GM19240 (cell line): ENCODE data around the gene ATP1A3.
A peak's percentile ranks its signal among the peaks of the same experiment; 100 is the strongest.
"Not testable (repeated sequence)": the region's sequence is repeated elsewhere in the genome, so short reads cannot be mapped to it uniquely, and the experiment has no call there.

Source experiments
- DNase-seq: peaks from one replicate; pipeline ENCODE4 v3.0.0; 2011; ENCODE audit warnings: low spot score; ENCODE audit not compliant: insufficient read length

The ATP1A3 gene

GRCh38 chr19:42012747-42013146 is 18.7 kb upstream of the ATP1A3 start:
- DNase-seq: not testable (repeated sequence)

GRCh38 chr19:42010245-42011126 is 16.5 kb upstream of the ATP1A3 start:
- DNase-seq: no peak

- no peak for DNase-seq
These were observed 12.5 kb upstream of the ATP1A3 start for GRCh38 chr19:42006569-42006968.

DNA sequence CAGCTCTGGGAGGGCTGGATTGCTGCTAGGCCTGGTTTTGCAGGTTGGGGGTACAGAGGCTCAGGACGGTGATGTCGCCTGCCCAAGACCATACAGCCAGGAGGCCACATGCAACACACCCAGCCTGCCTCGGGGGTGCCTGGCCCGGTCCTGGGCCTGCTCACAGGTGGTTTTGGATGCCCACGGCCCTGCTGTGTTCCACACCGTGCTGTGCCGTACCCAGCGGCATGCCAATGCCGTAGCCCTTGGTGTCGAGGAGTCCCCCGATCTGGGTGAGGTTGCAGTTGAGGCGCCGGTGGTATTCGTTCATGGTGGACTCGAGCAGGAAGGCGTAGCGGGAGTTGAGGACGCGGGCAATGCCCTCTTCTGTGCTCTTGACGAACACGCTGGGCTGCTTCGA is 11.5 kb upstream of the ATP1A3 start:
- no peak for DNase-seq

GRCh38 chr19:42003506-42004294 is 9.7 kb upstream of the ATP1A3 start:
- DNase-seq: no peak

DNA sequence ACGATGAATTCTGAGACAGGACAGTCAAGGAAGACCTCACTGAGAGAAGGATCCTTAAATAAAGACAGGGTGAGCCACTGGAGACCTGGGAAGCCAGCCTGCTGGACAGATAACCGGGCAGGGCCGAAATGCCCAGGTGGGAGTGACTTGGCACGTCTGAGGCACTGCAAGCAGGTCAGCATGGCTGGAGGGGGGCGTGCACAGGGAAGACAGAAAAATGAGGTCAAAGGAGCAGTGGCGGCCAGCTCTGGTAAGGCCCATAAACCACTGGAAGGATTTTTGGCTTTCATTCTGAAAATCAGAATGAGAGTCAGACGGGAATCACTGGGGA is 5.8 kb upstream of the ATP1A3 start:
- no peak for DNase-seq

DNA sequence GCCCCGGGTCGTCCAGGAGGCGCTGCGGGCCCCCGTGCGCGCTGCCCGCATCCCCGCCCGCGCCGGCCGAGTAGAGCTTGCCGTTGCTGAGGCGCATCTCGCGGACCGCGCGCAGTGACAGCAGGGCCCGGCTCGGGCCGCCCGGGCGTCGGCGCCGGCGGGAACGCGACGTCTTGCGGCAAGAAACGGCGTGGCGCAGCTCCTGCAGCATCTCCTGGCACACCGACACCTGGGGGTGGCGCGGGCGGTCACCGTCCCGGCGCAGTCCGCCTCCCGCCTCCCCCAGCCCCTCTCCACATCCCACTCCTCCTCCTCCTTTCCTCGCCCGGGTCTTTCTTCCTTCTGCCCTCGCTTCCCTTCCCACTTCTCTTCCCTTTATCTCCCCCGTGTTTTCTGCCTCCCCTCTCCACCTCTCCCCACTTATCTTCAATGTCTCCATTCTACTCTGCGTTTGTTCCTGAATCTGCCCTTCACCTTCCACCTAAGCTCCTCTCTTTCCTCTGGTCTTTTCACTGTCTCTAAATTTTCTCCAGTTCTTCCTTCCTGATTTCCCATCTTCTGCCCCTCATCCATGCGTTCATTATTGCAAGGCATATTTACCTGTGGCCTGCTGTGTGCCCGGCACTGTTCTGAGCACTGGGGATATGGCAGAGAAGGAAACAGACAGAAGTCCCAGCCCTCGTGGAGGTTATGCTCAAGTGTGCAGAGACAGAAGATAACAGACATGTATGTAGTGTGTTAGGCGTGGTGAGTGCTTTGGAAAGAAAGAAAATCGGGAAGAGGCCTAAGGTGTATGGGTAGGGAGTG is 5.2 kb upstream of the ATP1A3 start:
- DNase-seq: no peak

DNA sequence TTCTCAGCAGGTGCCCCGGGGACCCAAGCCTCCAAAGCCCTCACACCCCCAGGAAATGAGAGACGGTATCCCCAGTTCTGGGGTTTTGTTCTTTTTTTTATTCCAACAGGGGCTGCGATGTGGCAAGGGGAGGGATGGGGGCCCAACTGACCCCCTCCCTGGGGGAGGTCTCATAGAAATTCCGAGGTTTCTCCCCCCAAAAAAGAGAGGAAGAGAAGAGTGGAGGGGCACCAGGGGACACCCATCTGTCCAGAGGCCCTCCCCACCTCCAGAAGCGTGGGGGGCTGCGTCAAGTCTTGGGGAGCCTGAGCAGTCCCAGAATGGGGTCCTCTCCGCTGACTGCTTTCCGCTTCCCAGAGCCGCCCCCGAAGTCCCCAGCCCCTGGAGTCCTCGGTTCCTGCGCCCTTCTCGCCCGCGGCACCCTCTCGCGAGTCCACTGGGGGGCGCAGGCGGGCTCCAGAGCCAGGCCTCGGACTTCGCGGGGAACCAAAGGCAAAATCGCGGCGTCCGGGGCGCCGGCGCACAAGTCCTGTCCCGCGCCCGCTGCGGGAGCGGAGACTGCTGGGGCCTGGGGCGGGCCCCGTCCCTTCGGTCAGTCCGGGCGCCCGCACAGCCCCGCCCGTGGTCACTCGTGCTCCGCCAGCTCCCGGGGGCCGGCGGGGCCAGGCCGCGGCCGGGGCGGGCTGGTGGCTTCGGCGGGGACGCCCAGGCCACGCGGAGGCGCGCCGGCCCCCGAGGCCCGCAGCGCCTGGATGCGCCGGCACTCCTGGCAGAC is 4.4 kb upstream of the ATP1A3 start:
- no peak for DNase-seq

DNA sequence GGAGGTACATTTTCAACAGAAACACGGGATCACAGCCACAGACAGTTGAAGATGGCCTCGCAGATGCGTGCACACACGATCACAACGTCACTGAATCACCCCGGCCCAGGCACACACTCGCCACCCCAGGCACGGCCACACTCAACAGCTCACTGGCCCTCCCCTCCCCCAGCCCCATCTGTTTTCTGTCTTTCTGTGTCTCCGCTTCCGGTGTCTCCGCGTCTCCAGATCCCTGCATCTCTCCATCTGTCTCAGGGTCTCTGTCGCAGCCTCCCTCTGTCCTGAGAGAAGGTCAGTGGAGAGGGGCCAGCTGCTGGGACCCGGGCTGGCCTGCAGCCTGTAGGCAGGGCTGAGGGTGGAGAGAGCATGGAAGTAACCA is 3.8 kb upstream of the ATP1A3 start:
- DNase-seq: no peak

DNA sequence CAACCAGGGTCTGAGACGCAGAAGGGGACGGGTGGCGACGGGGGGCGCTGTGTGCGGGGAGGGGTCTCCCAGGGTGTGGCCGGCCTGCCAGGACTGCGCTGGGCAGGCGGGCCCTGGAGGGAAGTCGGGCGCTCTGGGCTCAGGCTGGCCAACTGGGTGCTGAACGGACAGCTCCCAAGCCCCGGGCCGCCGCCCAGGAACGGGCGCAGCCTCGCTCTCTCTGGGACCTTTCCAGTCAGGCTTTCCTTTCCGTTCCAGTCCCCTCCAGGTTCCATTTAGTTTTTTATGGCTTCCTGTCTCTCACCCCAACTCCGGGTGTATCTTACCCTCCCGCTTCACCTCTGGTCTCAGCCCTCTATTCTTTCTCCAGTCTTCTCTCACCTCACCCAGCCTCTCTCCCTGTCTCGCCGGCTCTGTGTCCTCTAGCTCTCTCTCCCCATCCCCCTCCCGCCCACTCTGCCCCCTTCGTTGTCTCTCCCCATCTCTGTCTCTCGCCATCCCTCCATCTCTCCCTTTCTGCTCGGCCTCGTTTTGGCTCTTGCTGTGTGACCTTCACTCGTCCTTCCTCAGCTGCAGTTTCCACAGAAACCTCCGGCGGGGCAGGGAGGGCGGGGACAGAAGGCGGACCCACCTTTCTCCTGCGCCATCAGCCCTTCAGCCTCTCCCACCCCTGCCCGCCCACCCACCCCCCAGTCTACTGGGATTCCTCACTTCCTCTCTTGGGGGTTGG is 3.3 kb upstream of the ATP1A3 start:
- DNase-seq: peak; percentile 61

GRCh38 chr19:41995959-41996797 is 2.1 kb upstream of the ATP1A3 start:
- no peak for DNase-seq

DNA sequence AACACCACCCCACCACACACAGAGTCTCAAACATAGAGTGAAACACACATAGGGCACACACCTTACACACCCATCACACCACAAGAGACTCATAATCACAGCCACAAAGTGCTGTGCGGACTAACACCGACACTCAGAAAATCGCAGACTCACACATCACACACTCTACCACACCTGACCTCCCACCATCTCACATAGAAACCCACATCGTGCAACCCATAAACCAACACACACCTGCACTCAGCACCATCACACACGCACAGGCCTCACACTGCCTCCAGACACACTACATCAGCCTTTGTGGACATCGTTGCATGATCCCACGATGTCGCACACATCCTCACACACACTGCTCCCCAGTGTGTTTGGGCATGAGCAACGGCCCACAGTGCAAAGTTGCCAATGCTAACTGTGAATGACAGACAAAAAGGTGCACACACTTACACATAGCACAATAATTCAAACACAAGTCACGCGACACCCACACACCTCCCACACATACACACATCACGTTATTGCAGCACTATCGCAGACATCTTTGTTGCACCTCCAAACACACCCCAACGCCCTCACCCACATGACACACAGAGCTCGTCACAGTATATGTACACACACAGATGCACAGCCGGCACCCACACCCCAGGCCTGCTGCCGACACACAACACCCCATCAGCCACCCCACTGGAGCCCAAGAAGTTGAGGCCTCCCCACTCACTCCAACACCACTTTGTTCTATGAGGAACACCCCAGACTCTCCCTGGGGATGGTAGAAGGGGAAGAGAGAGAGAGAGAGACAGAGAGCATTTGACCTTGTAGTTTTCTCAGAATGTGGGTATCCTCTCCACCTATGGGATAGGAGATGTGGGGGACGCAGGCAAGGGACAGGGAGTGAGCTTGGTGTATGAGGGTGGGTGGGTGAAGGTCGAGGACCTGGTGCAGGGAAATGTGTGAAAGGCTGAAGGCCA is 1.2 kb upstream of the ATP1A3 start:
- DNase-seq: no peak

DNA sequence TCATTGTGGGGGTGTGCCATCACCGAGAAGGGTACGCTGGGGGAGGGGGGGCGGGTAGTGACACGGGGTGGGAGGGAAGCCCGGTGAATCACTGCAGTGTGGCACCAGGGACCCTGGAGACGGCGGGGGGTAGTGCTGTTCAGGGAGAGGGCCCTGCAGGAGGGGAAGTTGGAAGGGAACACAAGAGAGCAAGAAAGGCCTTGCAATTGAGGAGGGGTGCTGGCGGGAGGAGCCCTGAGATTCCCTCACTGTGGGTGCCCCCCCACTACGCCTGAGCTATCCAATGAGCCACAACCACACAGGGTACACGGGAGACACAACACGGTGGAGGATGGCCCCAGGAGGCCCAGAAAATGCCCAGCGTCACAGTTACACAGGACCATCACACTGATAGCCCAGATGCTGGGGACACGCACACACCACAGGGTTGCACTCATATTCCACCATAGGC is 516 bp upstream of the ATP1A3 start:
- DNase-seq: no peak

DNA sequence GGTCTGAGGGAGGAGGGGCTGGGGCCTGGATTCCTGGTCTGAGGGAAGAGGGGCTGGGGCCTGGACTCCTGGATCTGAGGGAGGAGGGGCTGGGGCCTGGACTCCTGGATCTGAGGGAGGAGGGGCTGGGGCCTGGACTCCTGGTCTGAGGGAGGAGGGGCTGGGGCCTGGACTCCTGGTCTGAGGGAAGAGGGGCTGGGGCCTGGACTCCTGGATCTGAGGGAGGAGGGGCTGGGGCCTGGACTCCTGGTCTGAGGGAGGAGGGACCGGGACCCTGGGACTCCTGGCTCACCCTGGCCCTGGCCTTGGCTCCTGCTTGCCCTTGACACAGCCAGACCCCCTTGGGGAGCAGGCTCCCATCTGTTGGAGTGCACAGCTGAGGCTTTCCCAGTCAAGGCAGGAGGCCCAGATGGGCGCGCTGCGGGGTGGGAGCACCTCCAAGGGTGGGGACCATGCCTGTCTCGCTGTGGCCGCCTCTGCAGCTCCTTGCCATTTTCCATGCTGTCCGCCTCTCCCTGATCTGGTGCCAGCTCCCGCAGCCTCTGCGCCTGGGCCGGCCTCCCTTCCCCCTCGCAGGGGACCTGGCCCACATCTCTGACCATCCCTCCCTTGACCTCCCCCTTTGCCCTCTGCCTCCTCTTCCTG is 2.0 kb downstream of the ATP1A3 start:
- not testable (repeated sequence) for DNase-seq

DNA sequence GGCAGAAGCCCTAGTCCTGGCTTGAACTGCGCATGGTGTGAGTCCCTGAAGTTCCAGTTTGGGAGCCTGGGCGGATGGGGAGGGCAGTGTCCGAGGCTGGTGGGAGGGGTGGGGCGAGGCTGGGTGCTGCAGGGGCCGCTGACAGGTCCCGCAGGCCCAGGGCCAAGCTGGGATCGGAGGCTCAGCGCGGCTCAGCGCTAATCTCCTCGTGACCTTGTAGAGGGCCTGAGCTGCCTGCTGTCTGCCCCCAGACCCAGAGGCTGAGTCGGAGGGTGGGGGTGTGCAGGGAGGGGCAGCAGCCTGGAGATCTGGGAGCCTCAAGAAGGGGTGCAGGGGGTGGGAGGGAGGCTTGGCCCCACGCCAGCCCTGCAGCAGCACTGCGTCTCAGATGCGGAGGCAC is 3.0 kb downstream of the ATP1A3 start:
- no peak for DNase-seq

GRCh38 chr19:41990615-41991014 is 3.4 kb downstream of the ATP1A3 start:
- no peak for DNase-seq

DNA sequence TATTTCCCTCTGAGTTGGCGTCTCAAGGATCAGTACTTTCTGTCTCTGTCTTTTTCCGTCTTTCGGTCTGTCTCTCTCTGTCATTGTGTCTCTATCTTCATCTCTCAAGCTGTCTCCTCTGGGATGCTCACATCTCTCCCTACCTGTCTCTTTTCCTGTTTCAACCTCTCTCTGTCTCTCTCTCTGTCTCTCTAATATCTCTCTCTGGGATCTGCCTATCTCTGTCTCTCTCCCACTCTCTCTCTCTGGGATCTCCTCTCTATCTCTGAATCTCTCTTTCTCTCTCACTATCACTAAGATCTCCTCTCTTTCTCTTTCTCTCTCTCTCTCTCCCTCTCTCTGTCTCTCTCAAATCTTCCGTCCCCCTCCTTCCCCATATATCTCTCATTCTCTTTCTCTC is 4.0 kb downstream of the ATP1A3 start:
- DNase-seq: no peak

DNA sequence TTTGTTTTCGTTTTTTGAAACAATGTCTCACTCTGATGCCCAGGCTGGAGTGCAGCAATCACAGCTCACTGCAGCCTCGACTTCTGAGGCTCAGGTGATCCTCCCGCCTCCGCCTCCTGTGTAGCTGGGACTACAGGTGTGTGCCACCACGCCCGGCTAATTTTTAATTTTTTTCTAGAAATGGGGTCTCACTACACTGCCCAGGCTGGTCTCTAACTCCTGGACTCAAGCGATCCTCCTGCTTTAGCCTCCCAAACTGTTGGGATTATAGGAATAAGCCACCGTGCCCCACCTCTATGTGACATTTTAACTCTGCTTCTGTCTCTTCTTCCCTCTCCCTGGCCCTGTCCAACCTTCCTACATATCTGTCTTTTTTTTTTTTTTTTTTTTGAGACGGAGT is 5.1 kb downstream of the ATP1A3 start:
- no peak for DNase-seq
